NCI-H526 (cell line): Measurements from ENCODE around the gene RSPH6A.

Experiments used
- DNase-seq, 2 experiments: peaks; one replicate each; lab custom pipeline; 2025; lab: John Stamatoyannopoulos, UW

The RSPH6A gene

GRCh38 chr19:45825263-45825605, 10.1 kb upstream of the RSPH6A start:
- DNase-seq, result no peak

- no peak for DNase-seq
Measured at GRCh38 chr19:45824531-45825262, 9.6 kb upstream of the RSPH6A start.

- no peak for DNase-seq
Measured at GRCh38 chr19:45824041-45824471, 8.9 kb upstream of the RSPH6A start.

GRCh38 chr19:45823182-45823581, 8.1 kb upstream of the RSPH6A start:
- DNase-seq, result peak in 1 of 2 experiments; percentile 28

- no peak for DNase-seq
Measured at GRCh38 chr19:45822716-45823115, 7.6 kb upstream of the RSPH6A start.

- DNase-seq, result no peak
Measured at GRCh38 chr19:45821570-45821969, 6.5 kb upstream of the RSPH6A start.

- no peak for DNase-seq
Measured at GRCh38 chr19:45821103-45821521, 6.0 kb upstream of the RSPH6A start.

GRCh38 chr19:45820413-45821102, 5.5 kb upstream of the RSPH6A start:
- no peak for DNase-seq

- no peak for DNase-seq
Measured at GRCh38 chr19:45819769-45820168, 4.7 kb upstream of the RSPH6A start.

GRCh38 chr19:45817725-45818301, 2.7 kb upstream of the RSPH6A start:
- peak; percentile 24 to 27 for DNase-seq

GRCh38 chr19:45817010-45817724, 2.1 kb upstream of the RSPH6A start:
- DNase-seq, result peak; percentile 77 to 96

- DNase-seq, result peak in 1 of 2 experiments; percentile 33
Measured at GRCh38 chr19:45816236-45817009, 1.3 kb upstream of the RSPH6A start.

- no peak for DNase-seq
Measured at GRCh38 chr19:45815481-45816216, 541 bp upstream of the RSPH6A start.

GRCh38 chr19:45814166-45814780, 835 bp downstream of the RSPH6A start:
- DNase-seq, result no peak

GRCh38 chr19:45812297-45812696, 2.8 kb downstream of the RSPH6A start:
- no peak for DNase-seq

GRCh38 chr19:45809643-45810159, 5.4 kb downstream of the RSPH6A start:
- peak in 1 of 2 experiments; percentile 28 for DNase-seq

- DNase-seq, result no peak
Measured at GRCh38 chr19:45805719-45806118, 9.4 kb downstream of the RSPH6A start.

- DNase-seq, result no peak
Measured at GRCh38 chr19:45804959-45805230, 10.2 kb downstream of the RSPH6A start.

- DNase-seq, result no peak
Measured at GRCh38 chr19:45804140-45804958, 10.8 kb downstream of the RSPH6A start.
